ENCODE measurements around the gene LSAMP.
"Not testable (repeated sequence)": the region's sequence is repeated elsewhere in the genome, so short reads cannot be mapped to it uniquely, and the experiment has no call there.

LSAMP gene

DNA sequence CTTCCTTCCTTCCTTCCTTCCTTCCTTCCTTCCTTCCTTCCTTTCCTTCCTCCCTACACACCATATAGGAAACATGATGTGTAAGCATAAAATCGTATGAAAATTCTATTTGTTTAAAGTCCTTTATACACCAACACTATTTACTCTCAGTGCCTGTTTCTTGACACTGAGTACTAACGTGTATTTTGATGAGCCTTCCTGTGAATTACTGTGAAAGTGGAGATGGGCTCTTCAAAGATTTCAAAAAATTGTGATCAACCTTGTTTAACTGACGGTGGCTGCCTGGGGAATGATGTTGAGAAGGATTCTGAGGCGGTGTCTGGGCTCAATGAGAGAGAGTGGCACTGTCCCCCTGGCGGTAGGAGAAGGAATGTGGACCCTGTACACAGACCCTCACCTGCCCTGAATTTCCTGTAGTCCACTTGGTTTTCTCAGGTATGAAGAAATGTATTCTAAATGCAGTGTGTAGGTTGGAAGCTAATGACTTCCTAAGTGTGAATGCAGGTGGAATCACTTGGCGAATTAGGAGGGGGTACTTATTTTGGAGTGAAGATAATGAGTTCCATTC lies 584.0 kb downstream of the LSAMP start:
- no peak for DNase-seq

DNA sequence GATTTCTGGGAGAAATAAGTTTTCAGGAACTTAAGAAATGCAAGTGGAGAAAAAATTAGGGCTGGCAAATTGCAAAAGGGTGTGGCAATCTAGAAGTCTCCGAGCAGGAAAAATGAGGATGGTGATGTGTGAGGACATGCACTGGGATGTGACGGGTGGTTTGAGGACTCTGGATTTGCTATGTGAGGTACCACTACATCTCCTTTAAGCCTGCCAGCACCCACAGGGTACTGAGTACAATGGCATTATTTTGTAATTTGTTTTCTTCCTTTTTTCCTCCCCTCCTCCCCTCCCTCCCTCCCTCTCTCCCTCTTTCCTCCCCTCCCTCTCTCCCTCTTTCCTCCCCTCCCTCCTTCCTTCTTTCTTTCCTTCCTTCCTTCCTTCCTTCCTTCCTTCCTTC lies 584.5 kb downstream of the LSAMP start:
- no peak for DNase-seq

DNA sequence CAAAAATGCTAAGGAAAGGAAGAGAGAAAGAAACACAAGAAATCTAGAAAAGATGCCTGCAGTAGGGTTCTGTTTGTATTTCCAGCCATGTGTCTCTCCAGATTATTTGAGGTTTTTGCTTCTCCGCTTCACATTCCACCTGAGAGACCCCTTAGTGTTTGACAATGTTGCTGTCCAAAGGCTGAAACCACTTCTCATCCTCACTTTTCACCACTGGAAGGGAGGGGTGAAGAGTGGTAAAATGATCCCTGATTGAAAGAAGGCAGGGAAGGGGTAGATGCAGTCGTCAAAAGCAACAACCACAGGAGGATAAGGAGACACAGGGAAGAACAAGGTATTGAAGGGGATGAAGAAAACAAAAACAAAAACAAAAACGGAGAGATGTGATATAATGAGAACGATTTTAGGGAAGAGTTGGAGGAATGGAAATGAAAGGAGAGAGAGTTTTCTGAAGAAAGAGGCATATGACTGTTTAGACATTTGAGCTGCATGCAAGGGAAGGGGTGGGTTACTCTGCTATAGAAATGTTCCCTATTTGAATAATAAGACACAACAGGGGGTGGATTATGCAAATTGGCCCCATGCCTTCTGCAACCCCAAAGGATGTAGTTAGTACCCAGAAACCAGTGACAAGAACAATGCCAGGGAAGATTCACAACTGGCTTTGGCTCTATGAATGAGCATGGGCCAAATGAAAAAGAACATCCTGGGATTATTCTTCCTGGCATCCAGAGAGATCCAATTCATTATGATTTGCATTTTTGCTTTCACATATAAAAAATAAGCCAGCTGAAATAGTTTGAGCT lies 586.1 kb downstream of the LSAMP start:
- DNase-seq = no peak

DNA sequence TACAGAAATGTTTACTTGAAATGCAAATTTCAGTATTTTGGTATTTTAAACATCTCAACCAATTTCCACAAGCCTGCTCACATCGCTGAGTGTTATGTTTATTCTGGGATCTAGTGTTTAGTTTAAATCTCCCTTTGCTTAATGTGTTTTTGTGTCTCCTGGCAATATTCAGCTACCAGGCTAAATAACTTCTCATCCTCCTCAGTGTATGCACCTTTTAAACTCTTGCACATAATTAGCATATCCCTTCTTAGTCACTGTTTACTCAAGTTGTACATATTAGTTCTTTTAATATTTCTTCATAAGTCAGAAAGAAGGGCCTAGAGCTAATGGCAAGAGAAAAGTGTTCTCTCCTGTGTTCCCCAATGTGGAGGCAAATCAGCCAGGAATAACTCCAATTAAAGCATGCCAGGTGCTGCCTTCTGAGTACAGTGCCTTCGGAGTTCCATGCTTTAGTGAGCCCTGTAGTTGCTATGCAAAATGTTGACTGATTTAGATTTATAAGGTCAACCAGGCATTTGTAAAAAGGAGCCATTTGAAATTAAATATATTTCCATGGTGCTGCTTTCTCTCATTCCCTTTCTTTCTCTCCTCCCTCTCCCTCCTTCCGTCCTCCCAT lies 587.7 kb downstream of the LSAMP start:
- DNase-seq = no peak

DNA sequence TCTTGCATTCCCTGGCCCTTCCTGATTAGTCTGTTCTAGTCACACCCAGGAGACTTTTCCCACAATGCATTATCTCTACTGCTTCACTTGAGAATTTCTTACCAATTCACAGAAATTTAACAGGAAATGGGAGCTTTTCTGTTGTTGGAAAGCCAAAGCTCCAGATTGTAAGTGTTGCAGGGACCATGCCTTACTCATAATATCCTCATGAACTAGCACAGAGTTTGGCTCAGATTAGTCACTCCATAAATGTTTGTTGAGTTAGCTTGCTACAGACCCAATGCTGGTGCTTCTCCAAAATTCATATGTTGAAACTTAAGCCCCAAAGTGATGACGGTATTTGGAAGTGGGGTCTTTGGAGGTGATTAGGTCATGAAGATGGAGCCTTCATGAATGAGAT lies 589.4 kb downstream of the LSAMP start:
- DNase-seq = no peak

DNA sequence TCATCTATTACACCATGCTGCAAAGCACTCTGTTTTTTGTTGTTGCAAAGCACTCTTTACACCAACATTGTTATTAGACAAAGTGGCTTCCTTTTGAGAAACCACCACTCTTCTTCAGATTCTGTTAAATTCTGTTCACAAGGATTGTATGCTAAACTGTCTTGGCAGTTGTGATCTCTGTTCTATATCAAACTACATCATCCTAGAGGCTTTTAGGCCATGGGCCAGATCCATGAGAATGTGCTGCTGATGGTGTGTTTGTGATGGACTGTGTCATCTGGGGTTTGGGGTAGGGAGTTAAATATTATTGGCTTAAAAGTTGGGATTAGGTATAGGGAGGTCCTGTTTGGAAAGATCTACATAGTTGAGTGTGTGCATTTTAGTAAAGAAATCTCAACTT lies 592.2 kb downstream of the LSAMP start:
- no peak for DNase-seq

DNA sequence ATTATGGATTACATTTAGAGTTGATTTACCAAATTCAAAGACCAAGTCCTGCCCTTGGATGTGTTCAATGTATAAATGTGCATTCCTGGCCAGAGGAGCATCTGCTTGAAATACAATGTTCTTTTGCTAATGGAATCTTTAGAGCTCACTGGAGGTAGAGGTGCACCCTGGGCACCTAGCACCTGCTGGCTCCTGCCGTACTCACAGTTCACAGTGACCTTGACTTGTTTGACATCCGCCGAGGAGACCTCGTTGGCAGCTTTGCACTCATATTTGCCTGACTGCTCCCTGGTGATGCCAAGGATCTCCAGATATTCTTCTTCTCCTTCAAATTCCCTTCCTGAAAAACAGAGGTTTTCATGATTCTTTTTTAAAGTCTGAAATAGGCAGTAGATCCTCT lies 593.0 kb downstream of the LSAMP start:
- DNase-seq = no peak

DNA sequence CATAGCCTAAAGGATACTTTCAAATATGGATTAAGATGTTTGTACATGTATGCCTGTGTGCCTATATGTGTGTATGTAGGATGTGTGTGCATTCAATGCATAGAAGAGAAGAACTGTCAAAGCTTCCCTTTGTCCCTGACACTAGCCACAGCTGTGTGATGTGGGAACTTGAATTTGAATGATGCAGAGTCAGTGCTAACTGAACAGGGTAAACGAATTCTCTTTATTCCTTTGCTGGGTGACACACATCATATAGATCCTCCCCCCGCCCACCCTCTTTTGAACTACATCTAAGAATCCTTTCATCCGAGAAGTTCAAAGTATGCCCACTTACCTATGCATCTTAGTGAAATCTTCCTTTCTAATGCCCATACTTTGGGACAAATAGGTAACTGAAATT lies 593.7 kb downstream of the LSAMP start:
- no peak for DNase-seq

DNA sequence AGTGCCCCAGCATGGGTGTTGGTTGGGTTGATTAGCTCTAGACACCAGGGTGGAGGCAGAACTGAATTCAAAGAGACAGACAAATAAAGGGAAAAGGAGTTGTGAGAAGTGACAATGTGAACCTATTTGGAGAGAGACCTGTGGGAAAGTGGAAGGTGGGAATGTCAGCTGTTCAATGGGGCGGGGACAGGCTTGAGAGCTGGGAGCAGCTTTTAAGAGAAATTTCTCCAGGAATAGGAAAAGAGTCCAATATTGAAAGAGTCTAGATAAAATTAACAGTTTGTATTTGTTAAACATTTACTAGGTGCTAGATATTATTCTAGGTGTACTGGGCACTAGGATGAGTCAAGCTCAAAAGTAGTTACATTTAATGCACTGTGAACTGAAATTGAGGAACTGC lies 596.6 kb downstream of the LSAMP start:
- no peak for DNase-seq

DNA sequence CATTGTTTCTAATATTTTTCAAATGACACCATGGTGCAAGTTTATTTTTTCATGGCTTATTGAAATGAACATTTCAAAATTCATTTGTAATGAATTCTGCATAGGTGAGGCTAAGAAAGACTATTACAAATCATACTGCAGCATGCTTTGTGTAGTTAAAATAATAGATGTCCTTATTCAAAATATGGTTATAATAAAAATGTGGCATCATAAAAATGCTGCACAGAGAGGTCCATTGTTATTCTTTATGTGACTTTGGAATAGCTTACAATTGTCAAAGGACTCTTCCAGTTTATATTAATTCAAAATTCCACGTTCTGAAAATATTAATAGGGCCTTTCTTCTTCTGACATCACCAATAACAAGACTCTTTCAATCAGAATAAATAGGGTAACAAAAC lies 599.3 kb downstream of the LSAMP start:
- no peak for DNase-seq

DNA sequence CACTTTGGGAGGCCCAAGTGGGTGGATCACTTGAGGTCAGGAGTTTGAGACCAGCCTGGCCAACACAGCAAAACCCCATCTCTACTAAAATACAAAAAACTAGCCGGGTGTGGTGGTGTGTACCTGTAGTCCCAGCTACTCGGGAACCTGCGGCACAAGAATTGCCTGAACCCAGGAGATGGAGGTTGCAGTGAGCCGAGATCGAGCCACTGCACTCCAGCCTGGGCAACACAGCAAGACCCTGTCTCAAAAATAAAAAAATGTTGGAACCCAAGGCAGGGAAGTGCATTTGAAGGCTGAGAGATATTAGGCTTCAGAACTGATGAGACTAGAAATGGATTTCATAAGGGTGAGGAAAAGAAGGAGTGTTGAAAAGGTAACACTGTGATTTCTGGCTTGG lies 600.6 kb downstream of the LSAMP start:
- not testable (repeated sequence) for DNase-seq

DNA sequence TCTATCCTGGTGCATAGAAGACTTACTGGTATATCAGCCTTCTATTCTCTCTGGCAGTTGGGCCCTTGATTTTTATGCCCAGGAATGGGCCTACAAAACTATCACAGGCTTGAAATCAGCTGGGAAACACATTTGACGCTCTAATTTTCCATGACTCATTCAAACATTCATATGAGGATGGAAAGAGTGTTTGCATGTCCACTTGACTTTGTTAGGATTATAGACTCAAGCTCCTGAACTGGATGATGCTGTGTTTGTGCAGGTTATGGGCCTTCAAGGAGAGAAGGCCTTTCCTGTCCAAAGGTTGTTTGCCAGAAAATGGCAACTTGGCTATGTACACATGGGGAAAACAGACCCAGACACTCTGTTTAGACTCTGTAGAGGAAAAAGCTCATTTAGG lies 602.1 kb downstream of the LSAMP start:
- DNase-seq = no peak

DNA sequence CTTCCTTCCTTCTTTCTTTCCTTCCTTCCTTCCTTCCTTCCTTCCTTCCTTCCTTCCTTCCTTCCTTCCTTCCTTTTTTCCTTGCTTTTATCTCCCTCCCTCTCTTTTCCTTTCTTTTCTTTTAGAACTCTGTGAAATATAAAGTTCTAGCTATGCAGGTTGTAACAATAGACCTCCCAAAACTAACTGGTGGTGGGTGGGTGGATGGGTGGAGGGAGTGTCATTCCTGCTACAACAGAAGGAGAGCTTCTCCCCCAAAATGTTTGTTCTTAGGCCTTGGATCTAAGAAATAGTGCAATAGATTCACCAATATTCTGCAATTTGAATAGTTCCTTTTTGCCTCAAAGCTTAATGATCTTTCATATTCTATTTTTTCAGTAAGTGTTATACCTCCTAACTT lies 606.0 kb downstream of the LSAMP start:
- no peak for DNase-seq

DNA sequence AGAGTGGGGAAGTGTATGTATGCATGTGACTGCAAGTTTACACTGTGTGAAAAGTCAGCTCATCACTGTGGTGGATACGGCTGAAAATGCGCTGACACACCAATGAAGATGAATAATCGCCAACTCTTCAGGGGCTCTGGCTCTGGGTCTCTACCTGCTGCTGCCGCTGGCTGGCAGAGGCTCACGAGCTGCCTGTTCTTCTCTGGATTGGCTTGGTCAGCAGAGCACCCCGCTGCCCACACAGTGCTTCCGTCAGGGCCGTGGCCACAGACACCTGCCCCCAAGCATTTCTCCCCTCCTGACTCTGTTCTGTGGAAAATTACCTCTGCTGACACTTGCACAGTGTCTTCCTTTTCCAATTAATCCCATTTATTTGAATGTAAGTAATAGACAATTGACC lies 606.5 kb downstream of the LSAMP start:
- DNase-seq = no peak

DNA sequence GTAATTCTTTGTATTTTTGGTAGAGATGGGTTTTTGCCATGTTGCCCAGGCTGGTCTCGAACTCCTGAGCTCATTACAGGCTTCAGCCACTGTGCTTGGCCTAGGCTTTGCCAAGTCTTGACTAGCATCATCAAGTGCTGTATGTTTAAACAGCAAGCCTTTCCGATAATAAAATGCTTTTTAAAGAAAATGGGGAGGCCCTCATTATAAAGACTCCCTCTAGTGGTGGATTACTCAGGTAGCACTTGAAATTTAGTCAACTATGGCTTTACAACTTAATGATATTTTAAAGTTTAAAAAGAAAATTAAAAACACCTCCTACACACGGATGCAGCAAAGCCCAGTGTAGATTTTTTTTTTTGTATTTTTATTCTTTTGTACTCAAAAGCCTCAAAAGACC lies 608.3 kb downstream of the LSAMP start:
- no peak for DNase-seq

DNA sequence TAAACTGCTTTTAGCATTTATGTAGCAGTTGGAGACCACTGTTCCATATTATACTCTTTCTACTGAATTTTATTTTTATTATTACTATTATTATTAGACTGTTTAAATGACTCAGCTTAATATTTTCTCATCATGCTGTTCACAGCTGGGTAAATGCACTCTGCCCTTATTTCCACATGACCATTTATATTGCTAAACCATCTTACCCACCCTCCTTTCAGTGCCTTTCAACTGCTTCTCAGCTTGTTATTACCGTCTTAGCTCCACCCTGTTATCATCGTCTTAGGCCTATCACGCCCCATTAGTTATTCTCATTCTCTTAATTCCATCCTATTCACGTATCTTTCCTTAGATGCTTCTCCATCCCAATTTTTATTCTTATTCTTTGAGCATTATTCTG lies 609.3 kb downstream of the LSAMP start:
- no peak for DNase-seq

DNA sequence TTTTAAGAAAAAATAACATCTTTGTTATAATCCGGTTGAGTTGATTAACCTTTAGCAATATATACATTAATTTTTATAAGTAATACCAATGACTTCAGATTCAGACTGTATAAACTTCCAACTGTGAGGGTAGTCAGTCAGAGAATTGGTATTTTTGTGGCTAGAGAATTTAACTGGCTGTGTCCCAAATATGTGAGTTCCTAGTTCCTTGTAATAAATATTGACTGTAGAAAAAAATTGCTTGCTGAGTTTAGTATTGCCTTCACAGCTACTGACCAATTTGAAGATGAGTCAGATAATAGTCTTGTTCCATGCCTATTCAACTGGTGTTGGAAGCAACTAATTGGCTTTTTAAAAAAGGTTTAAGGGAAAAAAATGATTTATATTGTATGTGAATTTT lies 611.2 kb downstream of the LSAMP start:
- DNase-seq = no peak

DNA sequence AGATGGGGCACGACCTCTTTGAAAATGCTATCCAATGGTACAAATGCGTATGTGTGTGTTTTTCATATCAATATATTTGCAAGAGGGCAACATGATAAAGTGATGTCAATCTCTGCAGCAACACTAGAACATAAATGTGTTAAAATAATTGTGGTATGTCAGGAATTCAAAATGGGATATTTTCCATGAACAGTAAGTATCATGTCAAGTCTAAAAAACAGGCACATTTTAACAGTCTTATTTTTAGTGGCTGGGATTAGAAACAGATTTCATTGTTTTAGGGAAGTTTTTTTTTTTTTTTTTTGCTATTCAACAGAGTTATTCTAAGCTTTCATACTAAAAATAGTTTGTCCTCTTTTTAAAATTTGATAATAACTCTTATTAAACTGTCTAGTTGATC lies 612.2 kb downstream of the LSAMP start:
- no peak for DNase-seq

DNA sequence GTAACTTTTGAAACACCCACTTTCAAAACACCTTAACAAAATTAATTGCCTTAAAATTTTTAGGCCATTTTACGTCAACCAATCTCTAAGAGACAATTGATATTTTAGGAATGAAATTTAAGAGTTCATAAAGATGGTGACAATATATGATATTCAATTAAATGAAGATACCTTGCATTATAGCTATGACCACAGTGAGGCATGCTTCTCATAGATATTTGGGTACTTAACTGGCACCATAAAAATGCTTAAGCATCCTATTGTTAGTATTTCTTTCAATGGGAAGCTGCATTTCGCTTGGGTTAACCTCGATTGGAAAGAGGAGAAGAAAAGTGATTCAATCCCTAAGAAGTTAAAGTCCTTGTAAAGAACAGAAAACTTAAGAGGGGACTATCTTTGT lies 613.0 kb downstream of the LSAMP start:
- no peak for DNase-seq

DNA sequence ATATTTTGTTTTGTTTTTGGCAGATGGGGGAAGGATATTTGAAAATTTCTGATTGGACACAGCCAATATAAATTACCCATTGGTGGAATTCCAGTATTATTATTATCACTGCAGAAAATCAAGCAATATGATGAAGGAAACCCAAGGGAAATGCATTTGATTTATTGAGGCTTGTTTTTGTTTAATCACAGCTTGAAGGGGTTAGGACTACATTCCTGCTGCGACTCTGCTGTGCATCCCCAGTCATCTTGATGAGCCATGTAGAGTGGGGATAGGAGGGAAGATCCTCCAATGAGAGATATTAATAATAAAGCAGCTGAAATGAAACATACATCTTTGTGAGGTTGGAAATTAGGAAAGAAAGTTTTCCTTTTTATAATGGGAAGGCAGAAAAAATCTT lies 613.4 kb downstream of the LSAMP start:
- DNase-seq = no peak

DNA sequence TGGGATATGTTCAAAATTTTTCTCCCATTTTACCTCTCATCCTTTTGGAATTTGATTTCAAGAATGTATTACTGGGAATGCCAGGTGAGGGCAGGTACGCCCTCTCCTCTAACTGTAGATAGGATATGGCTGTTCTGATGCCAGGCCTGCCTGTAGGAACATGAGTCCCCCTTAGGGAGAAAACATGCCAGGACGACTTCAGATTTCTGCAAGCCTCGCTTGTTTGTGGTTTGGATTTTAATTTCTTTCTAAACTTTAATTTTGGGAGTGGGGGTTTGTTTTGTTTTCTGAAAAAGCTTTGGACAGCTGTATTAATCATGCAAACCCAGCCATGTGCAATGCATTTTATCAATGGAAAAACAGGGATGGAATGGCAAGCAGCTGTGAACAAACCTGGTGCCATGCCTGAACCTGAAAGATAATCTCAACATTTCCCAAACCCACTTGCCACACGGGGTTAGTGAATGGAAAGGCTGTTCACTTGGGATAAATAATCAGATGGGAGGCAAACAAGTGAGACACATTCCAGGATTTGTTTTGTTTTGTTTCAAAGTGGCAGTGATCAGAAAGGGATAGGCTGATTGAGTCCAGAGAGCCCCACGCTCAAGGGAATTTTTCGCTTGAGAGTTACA lies 614.4 kb downstream of the LSAMP start:
- no peak for DNase-seq

DNA sequence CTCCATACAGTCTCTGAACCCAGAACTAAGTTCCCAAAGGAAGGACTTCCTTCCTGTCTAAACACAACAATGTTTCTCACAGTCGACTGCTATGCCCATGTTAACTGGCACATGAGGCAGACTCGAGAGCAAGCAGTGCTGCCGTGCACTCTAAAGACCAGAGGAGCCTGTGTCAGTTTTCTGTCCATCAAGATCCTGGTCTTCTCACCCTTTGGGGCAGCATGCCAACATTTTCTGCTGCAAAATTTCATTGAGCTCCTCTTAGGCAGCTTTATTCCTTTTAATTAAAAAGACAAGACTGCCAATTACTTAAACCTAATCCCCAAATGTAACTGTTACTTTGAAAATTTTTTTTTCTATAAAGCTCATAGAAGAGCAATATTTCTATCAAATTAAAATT lies 616.9 kb downstream of the LSAMP start:
- DNase-seq = no peak

DNA sequence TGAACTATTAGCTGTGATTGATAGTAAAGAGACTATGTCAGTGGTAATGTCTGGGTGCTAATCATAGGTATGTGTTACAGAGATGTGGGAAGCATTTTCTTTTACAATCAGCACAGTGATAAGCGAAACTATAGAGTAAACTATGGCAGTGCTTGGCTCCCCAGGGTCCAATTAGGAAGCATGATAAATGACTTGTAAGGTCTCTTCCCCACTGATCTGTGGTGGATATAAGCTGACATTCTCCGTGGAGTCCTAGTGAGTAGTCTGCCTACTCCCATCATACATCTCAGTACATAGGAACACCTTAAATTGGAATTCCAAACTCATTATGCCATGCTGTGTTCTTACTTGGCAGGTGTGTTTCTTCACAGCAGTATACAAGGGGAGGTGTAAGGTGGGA lies 617.8 kb downstream of the LSAMP start:
- no peak for DNase-seq

DNA sequence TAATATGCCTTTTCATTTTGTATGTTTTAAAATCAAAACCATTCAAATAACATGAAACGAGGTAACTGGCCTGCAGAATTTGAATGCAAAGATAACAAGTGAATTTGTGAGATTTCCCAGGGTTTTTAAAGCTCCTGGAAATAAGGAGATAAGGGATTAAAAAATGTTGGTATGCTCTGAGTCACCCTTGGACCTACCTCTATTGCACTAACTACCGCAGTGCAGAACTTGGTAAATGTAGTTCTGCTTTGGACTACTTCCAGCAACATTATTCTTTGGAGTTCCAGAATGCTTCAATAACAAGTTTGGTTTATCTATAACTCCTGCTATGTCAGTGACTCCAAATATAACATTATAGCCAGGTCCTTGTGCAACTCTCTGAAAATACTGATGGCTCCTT lies 620.2 kb downstream of the LSAMP start:
- no peak for DNase-seq
